Stimulated activated CD8-positive, alpha-beta memory T cell treated with anti-CD3 and anti-CD28 coated beads, Interleukin-4, amount 100 ng/mL, for 48 hours (primary cell): ENCODE measurements around the gene NXPH1.

Experiments
- DNase-seq: peaks from one replicate; pipeline ENCODE4 v3.0.0-alpha.2; 2020

The NXPH1 gene

DNA sequence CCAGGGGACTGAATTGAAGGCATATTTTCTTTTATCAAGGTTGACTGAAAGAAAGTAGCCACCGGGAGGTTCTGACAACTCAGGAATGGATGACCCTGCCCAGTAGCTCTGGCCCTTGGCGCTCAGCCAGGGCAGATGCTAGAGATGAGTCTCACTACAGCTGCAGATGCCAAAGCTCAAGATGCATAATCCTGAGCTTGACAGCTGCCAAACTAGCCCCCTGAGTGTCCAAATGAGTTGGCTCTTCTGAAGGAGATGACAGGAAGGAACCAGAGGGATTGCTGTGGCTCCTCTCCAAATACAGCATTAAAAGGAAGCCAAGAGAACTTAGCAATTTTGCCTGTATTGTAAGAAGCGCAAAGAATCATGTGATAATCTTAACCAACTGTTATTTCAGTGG lies 78.4 kb downstream of the NXPH1 start:
- no peak for DNase-seq

DNA sequence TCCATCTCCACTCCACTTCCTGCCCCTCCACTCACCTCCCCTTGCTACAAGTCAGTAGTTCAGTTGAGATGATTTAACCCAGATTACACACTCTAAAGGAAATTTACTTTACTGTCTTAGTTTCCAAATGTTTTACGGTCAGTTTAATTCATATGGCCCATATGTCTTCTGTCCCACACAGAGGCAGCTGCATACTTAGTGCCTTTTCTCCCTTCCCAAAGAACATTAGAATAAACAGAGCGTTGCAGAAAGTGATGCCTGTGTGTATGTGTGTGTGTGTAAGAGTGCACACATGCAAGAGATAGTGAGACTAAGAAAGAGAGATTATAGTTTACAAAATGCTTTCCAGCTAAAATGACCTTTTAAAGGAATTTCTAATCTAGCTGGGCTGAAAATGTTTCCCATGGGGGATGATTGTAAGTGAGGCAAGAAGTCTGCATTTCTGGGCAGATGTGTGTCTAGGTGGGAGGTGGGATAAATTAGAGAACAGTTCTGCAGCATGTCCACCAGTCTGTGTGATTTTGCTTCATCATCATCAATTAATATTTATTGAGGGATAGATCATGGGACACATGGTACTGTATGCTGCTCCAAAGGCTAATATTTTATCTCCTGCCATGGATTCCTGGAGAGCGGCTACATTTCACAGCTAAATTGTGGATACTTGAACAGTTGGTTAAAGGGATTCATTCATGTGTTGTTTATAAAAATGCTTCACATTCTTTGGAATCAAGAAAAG lies 81.5 kb downstream of the NXPH1 start:
- DNase-seq = no peak

DNA sequence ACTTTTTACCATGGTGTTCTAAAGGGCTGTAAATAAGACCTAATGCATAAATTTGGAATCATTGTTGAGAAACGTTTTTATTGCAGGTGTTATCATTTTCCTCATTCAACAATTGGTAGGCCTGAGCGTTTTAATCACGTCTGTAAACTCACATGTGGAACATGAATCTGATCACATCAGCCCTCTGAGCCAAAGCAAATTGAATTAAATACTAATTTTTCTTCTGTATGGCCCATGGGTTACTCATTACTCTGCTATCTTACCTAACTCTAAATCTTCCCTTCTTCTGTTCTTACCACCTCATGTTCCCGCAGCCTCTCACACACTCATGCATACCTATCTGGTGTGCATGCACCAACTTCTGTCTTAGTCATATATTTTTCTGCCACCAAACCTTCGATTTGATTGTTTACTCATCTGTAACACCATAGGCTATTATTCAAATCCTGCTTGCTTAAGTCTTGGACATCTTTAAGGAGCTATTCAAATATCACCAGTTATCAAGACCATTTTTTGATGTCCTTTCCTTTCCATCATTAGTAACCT lies 82.3 kb downstream of the NXPH1 start:
- DNase-seq = no peak

- no peak for DNase-seq
Observed at GRCh38 chr7:8516976-8517375, 83.6 kb downstream of the NXPH1 start.

GRCh38 chr7:8528311-8528710 lies 94.9 kb downstream of the NXPH1 start:
- no peak for DNase-seq

DNA sequence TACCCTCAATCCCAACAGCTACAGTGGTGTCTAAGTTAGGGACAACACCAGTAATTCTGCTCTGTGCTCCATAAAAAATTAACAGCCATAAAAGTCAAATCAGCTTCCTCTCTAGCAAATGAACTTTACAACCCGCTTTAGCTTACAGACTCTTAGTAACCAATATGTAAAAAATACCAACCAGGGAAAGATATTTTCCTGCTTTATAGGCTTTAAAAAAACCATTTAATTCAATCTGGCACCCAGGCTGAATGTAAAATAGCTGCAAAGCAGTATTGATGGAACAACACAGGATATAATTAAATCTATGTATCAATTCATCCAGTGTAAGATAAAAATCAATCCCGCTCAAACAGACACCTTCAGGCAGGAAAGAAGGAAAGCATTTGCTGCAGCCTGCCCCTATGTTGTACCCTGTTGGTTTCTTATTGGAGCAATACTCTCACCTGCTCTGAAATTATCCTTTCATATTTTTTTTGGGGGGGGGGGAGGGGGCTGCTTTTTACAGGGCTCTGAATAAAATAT lies 98.6 kb downstream of the NXPH1 start:
- no peak for DNase-seq

GRCh38 chr7:8536431-8536830 lies 103.0 kb downstream of the NXPH1 start:
- DNase-seq = no peak

GRCh38 chr7:8549046-8549445 lies 115.6 kb downstream of the NXPH1 start:
- DNase-seq = no peak

- DNase-seq = no peak
Observed at GRCh38 chr7:8560501-8560900, 127.1 kb downstream of the NXPH1 start.

DNA sequence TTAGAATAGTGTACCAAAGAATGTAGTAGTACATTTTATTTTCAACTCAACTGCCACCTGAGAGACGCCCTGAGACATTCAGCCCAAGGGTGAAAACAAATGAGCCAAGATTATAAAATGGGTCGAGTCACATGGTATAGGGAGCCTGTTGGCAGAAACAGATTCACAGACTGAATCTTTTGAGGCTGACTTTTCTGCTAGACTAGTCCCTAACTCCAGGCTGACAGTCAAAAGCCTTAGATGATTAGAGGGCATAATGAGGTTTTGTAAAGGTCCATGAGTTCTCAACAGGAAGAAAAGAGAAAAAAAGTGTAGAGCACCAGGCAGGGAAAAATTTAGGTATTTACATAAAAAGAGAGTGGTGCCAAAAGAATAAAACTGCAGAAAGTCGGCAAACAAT lies 128.0 kb downstream of the NXPH1 start:
- DNase-seq = no peak

DNA sequence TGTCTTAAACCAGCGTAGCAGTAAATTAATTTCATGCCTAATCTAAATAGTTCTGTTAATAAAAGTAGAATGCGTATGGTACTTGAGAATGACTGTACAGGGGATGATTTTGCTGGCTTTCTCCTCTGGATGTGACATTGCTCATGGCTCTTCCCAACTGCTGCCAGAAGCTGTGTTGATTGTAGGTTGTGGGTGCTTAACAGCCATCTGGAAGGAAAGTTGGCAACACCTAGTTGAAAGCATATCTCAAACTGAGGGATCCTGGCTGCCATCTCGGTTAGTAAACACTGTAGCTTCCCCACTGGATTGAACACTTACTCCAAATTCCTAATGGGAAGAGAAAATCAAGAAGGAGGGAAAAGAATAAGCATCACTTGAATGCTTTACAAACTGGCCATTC lies 130.9 kb downstream of the NXPH1 start:
- no peak for DNase-seq

DNA sequence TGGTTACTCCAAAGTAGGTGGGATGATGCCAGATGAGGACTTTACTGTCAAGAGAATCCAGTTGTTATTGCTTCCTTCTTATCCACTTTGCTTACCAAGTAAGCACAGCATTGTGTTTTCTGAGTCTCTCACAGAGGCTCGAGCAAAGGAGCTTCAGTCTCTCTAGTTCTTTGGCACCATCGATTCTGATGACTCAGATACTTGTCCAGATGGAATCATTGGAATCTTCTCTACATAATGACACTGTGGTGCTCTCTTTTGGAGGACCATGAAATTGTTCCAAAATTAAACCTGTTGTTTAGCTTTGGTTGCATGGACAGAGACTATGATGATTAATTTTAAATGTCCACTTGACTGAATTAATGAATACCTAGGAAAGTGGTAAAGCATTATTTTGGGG lies 132.6 kb downstream of the NXPH1 start:
- DNase-seq = no peak

DNA sequence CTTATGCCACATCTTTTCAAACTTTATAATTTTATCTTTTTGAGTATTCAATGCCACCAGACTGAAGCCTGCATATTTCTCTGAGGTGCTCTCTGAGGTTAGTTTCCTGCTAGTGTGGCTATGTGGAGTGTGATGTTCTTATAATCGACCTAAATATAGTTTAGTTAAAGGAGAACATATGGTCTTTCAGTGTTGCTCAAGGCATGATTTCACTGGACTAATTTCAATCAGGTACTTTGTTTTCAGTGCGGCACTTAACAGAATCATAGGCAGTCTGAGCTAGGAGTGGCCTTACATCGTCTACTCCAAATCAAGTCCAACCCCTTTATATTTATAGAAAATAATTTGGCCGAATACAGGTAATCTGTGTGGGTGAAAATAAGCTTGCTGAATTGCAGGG lies 134.2 kb downstream of the NXPH1 start:
- no peak for DNase-seq

DNA sequence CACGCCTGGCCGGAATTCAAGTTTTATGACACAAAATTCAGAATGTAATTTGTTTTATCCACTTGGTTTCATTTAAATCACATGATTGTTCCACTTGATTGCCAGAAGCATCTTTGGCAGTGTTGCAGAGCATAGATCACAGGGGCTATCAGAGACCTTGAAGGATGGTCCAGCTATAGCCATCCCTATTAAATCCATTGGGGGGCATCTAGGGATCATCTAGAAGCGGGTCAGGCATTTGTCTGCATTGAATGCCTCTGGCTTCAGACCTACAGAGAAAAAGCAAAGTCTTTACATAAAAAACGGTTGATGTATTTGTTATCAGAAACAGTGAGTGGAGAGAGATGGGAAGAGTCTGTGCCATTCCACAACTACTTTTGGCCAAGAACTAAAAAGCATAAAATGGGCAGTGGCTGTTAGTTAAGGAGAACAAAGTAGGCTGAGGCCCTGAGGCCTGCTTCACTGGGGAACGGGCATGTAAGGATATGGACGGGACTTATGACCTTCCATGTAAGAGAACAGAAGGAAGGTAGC lies 146.3 kb downstream of the NXPH1 start:
- no peak for DNase-seq

DNA sequence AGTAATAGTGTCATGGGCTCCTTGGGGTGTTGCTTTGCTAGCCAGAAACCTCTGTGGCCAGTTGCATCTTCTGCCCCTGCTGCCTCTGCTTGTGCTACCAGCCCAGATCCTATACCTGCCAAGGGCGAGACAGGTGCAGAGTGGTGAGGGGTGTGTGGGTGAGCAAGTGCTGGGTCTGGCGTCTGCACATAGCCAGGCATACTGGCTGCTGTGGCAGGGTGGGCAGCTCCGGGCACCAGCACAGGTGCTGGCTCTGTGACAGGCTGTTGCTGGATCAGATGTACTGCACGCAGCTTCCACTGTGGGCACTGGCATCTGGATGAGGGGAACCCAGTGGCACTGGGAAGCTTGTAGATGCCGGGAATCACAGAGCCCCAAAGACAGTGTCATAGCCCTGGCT lies 148.4 kb downstream of the NXPH1 start:
- no peak for DNase-seq

- DNase-seq = no peak
Observed at GRCh38 chr7:8582728-8583127, 149.3 kb downstream of the NXPH1 start.

DNA sequence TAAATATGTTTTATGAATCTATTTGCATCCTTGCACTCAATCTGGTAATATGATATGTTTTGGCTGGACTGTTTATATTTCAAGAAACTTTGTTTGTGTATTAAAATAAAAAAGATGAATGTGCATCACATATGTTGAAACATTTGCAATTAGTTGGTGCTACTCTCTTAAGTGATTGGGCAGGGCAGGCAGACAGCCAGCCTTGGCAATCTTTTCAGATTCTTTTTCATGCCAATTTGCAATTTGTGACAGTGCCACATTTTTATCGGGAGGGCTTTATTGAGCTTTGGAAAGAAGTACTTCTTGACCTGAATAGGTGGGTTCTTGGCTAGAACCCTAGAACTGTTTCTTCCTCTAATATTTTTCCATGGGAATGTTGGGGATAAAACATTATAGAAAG lies 152.2 kb downstream of the NXPH1 start:
- DNase-seq = no peak

DNA sequence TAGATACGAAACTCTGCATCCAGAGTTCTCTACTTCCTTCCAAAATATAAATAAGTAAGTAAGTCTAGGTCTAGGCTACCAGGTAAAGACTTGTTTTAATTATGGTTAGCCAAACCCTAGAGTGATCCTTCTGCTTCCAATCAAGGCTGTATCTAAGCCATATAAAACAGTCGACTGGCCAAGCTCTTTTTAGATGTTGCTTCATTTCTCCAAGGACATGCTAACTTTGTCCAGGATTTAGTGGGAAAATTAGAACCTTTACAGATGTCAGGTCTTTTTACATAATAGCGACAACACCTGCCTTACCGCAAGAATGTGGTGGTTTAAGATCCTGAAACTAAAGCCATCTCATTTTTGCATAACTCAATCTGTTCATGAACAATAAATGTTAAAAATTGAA lies 156.8 kb downstream of the NXPH1 start:
- no peak for DNase-seq

DNA sequence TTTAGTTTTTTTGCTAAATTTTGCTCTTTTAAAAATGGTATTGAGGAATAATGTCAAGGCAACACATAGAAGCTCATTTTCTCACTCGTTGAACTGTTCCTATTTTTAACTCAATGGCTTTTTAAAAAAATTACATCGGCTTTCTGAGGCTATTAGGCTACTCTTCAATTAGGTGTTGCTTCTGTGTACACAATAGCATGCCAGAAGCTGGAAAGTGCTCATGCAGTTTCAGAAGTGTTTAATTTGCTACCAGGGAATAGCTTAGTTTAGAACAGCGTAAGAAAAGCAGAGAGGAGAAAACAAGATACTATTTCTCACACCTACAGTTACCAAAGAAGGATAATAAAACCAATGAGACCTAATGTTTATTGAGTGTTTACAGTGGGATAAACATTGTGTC lies 157.4 kb downstream of the NXPH1 start:
- no peak for DNase-seq

DNA sequence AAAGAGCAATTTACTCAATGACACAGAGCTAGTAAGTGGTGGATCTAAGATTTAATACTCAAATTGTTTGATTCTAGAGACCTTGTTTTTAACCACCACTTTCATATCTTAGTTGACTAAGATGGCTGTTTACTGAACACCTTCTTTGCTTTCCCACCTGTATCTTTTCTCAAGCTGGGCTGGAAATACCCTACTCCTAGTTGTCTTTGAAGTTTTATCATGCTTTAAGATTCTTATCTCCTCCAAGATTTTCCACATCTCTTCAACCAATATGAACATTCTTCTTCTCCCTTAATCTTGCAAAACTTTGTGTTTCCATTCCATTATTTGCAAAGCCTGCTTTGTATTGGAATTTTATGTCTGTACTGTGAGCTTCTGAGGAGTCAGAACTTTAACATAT lies 157.9 kb downstream of the NXPH1 start:
- DNase-seq = no peak

DNA sequence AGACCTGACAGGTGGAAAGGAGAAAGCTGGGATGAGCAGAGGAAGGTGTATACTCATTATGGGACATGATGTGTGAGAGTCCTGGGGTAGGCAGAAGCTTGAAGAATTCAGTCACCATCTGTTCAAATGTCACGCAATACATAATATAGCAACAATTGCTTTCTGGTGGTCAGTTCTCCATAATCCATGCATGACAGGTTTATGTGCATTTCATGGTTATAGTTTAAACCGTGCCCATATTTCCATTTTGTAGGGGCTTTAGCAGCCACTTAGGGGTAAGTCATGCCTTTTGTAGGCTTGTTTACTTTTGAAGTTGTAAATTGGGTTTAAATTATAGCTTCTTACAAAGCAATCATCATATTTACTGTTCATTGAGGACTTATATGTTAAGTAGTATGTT lies 158.8 kb downstream of the NXPH1 start:
- no peak for DNase-seq

GRCh38 chr7:8594115-8594514 lies 160.7 kb downstream of the NXPH1 start:
- DNase-seq = no peak

GRCh38 chr7:8597565-8597964 lies 164.2 kb downstream of the NXPH1 start:
- no peak for DNase-seq

- DNase-seq = no peak
Observed at GRCh38 chr7:8601121-8601520, 167.7 kb downstream of the NXPH1 start.

GRCh38 chr7:8605221-8605620 lies 171.8 kb downstream of the NXPH1 start:
- DNase-seq = no peak
